Lower leg skin (tissue), 4 donors: ENCODE results near the gene THAP8. TPM values are rescaled to one million over a fixed set of nuclear protein-coding genes. Genes with fewer than 3 reads are reported as not detected.
"Not testable (repeated sequence)": the region's sequence is repeated elsewhere in the genome, so short reads cannot be mapped to it uniquely, and the experiment has no call there.

Experiments used
- DNase-seq, 2 donors: peaks; one replicate each; pipeline ENCODE4 v3.0.0-alpha.2; 2019; ENCODE audit warnings: low spot score in 2 of 2
- H3K4me3 ChIP-seq: fragments of 200-600 bp; sonication (generic); 2 replicates; pipeline ENCODE4 v1.5.1; 2017; ENCODE audit warnings: mild to moderate bottlenecking, low read depth; ENCODE audit not compliant: poor library complexity, severe bottlenecking
- POLR2A ChIP-seq, 2 donors: fragments of 450-650 bp; IDR thresholded peaks; one replicate each; pipeline ENCODE4 v1.6.1; 2016 to 2017; ENCODE audit warnings: antibody characterized with exemption in 2 of 2, mild to moderate bottlenecking in 1 of 2, moderate library complexity in 1 of 2
- WGBS, 2 donors: methylation state at CpG; one replicate each; pipeline ENCODE4 v1.1.5; 2018; 5-methylcytosine and 5-hydroxymethylcytosine counted together
- intact Hi-C: fragments of 100-400 bp; cut with DNase I; formaldehyde crosslinking; loops from one replicate; pipeline ENCODE4 v1.15.0; 2023; ENCODE audit warnings: low total_unique reads
- total RNA-seq, 4 donors: library from RNA; depleted of rRNA; stranded (reverse); fragments of >200 nt; gene quantifications; one replicate each; pipeline ENCODE4 v1.1.0, GENCODE V29; 2016
- TF ChIP-seq, protein P1 (sequence below), 3 donors: fragments of 450-650 bp; IDR thresholded peaks; one replicate each; pipeline ENCODE4 v1.5.1; 2016; ENCODE audit warnings: antibody characterized with exemption in 3 of 3, mild to moderate bottlenecking in 3 of 3, moderate library complexity in 2 of 3

The THAP8 gene
- total RNA-seq, 4 donors from 2014 or later: 9.1 to 27.4 (median 9.5) TPM

DNA sequence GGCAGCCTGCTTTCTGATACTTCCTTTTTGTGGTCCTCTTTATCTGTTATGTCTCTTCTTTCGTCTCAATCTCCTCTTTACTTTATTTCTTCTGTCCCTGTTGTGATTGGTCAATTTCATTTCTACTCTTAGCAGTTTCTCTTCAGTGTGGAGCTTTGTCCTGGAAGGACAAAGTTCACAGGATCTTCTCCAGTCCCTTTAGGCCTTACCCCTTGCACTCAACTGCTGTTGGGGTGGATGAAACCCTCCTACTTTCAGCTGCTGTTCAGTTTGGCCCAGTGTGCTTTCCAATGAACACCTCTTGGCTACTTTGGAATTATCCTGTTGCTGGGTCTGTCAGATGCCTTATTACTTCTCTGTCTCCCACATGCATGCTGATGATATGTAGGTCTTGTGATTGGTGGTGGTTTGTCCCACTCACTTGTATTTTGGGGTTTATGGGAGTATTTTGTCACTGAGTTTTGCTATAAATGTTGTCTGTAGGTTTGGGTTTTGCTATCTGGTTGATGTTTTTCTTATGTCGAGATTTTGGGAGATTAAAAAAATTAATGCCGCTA, 25.4 kb upstream of the THAP8 start:
- intact Hi-C loops: no loop called here
- 94 to 96% methylated on average over 3 of the region's 3 CpGs for WGBS, 2 donors
- DNase-seq: no peak
- H3K4me3 ChIP-seq: no peak overlapping the region
- TF ChIP-seq, protein P1, sequence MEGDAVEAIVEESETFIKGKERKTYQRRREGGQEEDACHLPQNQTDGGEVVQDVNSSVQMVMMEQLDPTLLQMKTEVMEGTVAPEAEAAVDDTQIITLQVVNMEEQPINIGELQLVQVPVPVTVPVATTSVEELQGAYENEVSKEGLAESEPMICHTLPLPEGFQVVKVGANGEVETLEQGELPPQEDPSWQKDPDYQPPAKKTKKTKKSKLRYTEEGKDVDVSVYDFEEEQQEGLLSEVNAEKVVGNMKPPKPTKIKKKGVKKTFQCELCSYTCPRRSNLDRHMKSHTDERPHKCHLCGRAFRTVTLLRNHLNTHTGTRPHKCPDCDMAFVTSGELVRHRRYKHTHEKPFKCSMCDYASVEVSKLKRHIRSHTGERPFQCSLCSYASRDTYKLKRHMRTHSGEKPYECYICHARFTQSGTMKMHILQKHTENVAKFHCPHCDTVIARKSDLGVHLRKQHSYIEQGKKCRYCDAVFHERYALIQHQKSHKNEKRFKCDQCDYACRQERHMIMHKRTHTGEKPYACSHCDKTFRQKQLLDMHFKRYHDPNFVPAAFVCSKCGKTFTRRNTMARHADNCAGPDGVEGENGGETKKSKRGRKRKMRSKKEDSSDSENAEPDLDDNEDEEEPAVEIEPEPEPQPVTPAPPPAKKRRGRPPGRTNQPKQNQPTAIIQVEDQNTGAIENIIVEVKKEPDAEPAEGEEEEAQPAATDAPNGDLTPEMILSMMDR (IDR thresholded peaks at IDR 0.05): no peak
- no peak for TF ChIP-seq POLR2A (IDR thresholded peaks at IDR 0.05)

DNA sequence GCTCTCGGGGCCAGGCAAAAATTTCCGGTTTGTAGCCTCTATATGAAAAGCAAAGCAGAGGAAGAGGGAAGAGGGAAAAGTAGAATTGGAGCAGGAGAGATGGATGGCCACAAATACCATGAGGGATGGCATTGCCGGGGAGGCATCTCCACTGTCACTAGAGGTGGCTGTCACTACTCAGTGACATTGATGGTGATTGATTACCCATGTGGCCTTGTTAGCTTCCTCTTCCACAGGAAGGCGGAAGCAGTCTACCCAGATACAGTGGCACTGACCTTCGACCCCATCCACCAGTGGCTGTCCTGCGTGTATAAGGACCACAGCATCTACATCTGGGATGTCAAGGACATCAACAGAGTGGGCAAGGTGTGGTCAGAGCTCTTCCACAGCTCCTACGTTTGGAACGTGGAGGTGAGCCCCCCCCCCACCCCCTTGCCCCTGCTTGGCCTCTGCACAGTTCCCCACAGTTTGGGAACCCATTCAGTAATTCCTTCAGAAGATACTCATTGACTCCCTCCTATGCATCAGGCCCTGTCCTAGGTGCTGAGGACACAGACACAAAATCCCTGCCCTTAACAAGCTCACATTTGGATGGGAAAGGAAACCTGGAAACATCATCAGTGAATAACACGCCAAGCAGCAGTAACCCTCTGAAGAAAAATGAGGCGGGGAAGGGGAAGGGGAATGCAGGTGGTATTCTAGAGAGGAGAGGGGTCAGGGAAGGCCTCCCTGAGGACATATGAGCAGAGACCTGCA, 19.2 kb upstream of the THAP8 start:
- intact Hi-C loops: no loop called here

DNA sequence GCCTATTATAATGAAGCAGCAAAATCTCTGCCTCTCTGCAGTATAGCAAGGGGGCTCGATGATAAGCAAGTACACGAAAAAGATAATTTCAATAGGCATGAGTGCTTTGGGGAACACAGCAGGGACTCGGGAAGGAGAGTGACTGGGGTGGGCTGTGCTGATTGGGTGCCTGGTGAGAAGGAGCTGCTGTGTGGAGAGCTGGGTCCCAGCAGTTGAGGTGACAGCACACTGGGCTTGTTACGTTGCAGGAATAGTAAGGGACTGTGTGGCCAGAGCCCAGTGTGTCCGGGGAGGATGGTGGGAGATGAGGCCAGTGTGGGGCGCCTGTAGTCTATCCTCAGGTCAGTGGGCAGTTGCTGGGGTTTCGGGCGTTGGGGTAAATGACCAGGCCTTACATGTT, 18.0 kb upstream of the THAP8 start:
- WGBS, 2 donors: 96 to 98% methylated on average over 8 of the region's 8 CpGs

More for the DNA sequence above, 19.2 kb upstream of the THAP8 start:
- TF ChIP-seq POLR2A (IDR thresholded peaks at IDR 0.05): no peak
- TF ChIP-seq, protein P1 (IDR thresholded peaks at IDR 0.05): no peak
- WGBS, 2 donors: 90 to 95% methylated on average over 10 of the region's 10 CpGs
- H3K4me3 ChIP-seq: no peak overlapping the region
- no peak for DNase-seq

DNA sequence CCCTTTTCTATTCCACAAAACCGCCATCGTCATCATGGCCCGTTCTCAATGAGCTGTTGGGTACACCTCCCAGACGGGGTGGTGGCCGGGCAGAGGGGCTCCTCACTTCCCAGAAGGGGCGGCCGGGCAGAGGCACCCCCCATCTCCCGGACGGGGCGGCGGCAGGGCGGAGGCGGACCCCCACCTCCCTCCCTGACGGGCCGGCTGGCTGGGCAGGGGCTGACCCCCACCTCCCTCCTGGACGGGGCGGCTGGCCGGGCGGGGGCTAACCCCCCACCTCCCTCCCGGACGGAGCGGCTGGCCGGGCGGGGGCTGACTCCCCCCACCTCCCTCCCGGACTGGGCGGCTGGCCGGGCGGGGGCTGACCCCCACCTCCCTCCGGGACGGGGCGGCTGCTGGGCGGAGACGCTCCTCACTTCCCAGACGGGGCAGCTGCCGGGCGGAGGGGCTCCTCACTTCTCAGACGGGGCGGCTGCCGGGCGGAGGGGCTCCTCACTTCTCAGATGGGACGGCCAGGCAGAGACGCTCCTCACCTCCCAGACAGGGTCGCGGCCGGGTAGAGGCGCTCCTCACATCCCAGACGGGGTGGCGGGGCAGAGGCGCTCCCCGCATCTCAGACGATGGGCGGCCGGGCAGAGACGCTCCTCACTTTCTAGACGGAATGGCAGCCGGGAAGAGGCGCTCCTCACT, 14.9 kb upstream of the THAP8 start:
- DNase-seq, intact Hi-C loops, H3K4me3 ChIP-seq: not testable (repeated sequence)
- WGBS, 2 donors: 93% methylated on average over 45 of the region's 57 CpGs; no CpG with 5 or more reads in 1 of the 2 donors

More for the DNA sequence above, 18.0 kb upstream of the THAP8 start:
- DNase-seq: no peak
- intact Hi-C loops: no loop called here
- no peak for TF ChIP-seq POLR2A (IDR thresholded peaks at IDR 0.05)
- TF ChIP-seq, protein P1 (IDR thresholded peaks at IDR 0.05): no peak
- no peak overlapping the region for H3K4me3 ChIP-seq

DNA sequence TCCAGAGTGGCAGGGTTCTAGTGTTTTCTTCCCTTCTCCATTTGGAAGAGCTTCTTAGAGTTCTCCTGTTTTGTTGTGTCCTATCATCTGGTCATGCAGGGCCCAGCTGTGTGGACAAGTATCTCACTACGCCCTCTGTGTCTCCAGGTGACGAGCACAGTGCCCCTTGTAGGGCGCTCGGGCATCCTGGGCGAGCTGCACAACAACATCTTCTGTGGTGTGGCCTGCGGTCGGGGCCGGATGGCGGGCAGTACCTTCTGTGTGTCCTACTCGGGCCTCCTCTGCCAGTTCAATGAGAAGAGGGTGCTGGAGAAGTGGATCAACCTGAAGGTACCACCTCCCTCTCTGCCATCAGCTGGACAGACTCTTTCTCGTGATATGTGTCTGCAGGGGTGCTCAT, 13.6 kb upstream of the THAP8 start:
- H3K4me3 ChIP-seq: no peak overlapping the region
- intact Hi-C loops: no loop called here
- DNase-seq: no peak
- WGBS, 2 donors: 97% methylated on average over 11 of the region's 11 CpGs
- TF ChIP-seq, protein P1 (IDR thresholded peaks at IDR 0.05): no peak
- TF ChIP-seq POLR2A (IDR thresholded peaks at IDR 0.05): no peak

DNA sequence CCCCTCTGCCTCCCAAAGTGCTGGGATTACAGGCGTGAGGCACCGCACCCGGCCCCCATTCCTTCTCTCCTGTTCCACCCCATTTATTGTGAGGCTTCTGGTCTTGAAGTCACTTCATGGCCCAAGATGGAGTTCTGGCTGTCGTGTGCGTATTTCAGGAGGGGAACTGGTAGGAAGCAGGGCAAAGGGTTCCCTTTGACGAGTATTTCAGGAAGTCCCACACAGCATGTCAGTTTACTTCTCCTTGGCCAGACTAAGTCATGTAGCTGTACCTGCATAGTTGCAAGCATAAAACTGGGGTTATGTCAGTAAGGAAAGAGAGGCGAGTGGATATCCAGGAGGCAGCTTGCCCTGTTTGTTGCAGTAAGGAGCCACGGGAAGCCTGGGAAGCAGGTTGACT, 10.7 kb upstream of the THAP8 start:
- no peak for DNase-seq
- 93 to 95% methylated on average over 8 of the region's 8 CpGs for WGBS, 2 donors
- intact Hi-C loops: no loop called here
- TF ChIP-seq, protein P1 (IDR thresholded peaks at IDR 0.05): no peak
- no peak for TF ChIP-seq POLR2A (IDR thresholded peaks at IDR 0.05)
- no peak overlapping the region for H3K4me3 ChIP-seq
